C4-2B (cell line): ENCODE data around the gene CNTN6.

Source experiments
- CTCF ChIP-seq: fragments of 450-650 bp; conservative IDR thresholded peaks from 2 replicates; pipeline ENCODE4 v1.5.1; 2017; ENCODE audit warnings: mild to moderate bottlenecking
- ZFX ChIP-seq: fragments of 450-650 bp; IDR thresholded peaks from 2 replicates; pipeline ENCODE4 v1.6.1; 2017

DNA sequence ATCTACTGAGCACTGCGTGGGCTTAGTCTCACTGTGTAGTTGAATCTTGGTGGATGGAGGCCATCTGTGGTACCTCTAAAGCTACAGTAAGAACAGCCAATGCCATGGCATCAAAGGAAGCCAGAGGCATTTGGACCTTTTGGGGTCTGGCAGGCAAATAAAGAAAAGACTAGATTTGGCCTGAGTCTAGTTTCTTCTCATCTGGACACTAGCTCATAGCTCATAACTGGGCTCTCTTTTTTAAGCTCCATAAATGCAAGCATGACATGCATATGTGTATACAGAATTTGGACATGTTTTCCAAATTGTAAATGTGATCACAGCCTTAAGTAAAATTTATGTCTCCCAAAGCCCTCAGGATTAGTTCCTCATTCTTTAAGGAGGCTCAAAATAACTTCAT is 107.5 kb downstream of the CNTN6 start:
- no peak for TF ChIP-seq CTCF
- TF ChIP-seq ZFX: no peak
